ENCODE results near the gene ANKS3.
"Not testable (repeated sequence)": the region's sequence is repeated elsewhere in the genome, so short reads cannot be mapped to it uniquely, and the experiment has no call there.

Gene ANKS3

GRCh38 chr16:4747906-4748681 is 14.0 kb upstream of the ANKS3 start:
- Mint-ChIP-seq H3K4me1 (ENCODE audit: low read depth) (peaks cover 7% of the 10 kb centered on the region), H3K27me3 (peaks cover 18% of the 10 kb centered on the region), H3K27ac (no peak overlapping the region), H3K9me3 (no peaks in the 10 kb centered on the region), H3K4me3 (no peak overlapping the region), H3K36me3 (ENCODE audit: low read depth) (peaks cover 54% of the 10 kb centered on the region)
- intact Hi-C loops (cut with micrococcal nuclease): no loop called here

GRCh38 chr16:4746991-4747574 is 13.0 kb upstream of the ANKS3 start:
- H3K27me3 Mint-ChIP-seq: peaks cover 27% of the 10 kb centered on the region
- peaks cover 13% of the 10 kb centered on the region for H3K4me1 Mint-ChIP-seq (ENCODE audit: low read depth)
- peaks cover 44% of the 10 kb centered on the region for H3K36me3 Mint-ChIP-seq (ENCODE audit: low read depth)
- no peak overlapping the region for H3K27ac Mint-ChIP-seq
- H3K4me3 Mint-ChIP-seq: no peak overlapping the region
- H3K9me3 Mint-ChIP-seq: no peaks in the 10 kb centered on the region
- intact Hi-C loops (cut with micrococcal nuclease): no loop called here

- Mint-ChIP-seq H3K4me3 (no peak overlapping the region), H3K9me3 (no peaks in the 10 kb centered on the region), H3K27me3 (peaks cover 28% of the 10 kb centered on the region), H3K36me3 (ENCODE audit: low read depth) (peaks cover 35% of the 10 kb centered on the region), H3K27ac (no peak overlapping the region), H3K4me1 (ENCODE audit: low read depth) (peaks cover 13% of the 10 kb centered on the region)
- intact Hi-C loops (cut with micrococcal nuclease): no loop called here
These were observed 12.1 kb upstream of the ANKS3 start for GRCh38 chr16:4746215-4746614.

- Mint-ChIP-seq H3K9me3 (no peaks in the 10 kb centered on the region), H3K27ac (no peak overlapping the region), H3K27me3 (peaks cover 28% of the 10 kb centered on the region), H3K36me3 (ENCODE audit: low read depth) (peaks cover 25% of the 10 kb centered on the region), H3K4me1 (ENCODE audit: low read depth) (peaks cover 13% of the 10 kb centered on the region), H3K4me3 (no peak overlapping the region)
- intact Hi-C loops (cut with micrococcal nuclease): no loop called here
These were observed 11.2 kb upstream of the ANKS3 start for GRCh38 chr16:4745274-4745569.

- no peak overlapping the region for H3K4me3 Mint-ChIP-seq
- H3K9me3 Mint-ChIP-seq: no peaks in the 10 kb centered on the region
- peaks cover 20% of the 10 kb centered on the region for H3K36me3 Mint-ChIP-seq (ENCODE audit: low read depth)
- H3K27ac Mint-ChIP-seq: no peak overlapping the region
- intact Hi-C loops (cut with micrococcal nuclease): no loop called here
- peaks cover 28% of the 10 kb centered on the region for H3K27me3 Mint-ChIP-seq
- peaks cover 13% of the 10 kb centered on the region for H3K4me1 Mint-ChIP-seq (ENCODE audit: low read depth)
These were observed 10.6 kb upstream of the ANKS3 start for GRCh38 chr16:4744555-4745273.

GRCh38 chr16:4743226-4743878 is 9.3 kb upstream of the ANKS3 start:
- H3K27ac Mint-ChIP-seq: no peak overlapping the region
- peaks cover 7% of the 10 kb centered on the region for H3K36me3 Mint-ChIP-seq (ENCODE audit: low read depth)
- H3K4me3 Mint-ChIP-seq: peak overlapping the region; percentile 46
- H3K4me1 Mint-ChIP-seq (ENCODE audit: low read depth): peaks cover 13% of the 10 kb centered on the region
- no peaks in the 10 kb centered on the region for H3K9me3 Mint-ChIP-seq
- H3K27me3 Mint-ChIP-seq: peaks cover 28% of the 10 kb centered on the region
- intact Hi-C loops (cut with micrococcal nuclease): no loop called here

GRCh38 chr16:4738370-4738769 is 4.3 kb upstream of the ANKS3 start:
- H3K9me3 Mint-ChIP-seq; H3K4me3 Mint-ChIP-seq; H3K27ac Mint-ChIP-seq; intact Hi-C loops (cut with micrococcal nuclease): not testable (repeated sequence)
- Mint-ChIP-seq H3K27me3 (peaks cover 13% of the 10 kb centered on the region), H3K4me1 (ENCODE audit: low read depth) (peaks cover 18% of the 10 kb centered on the region), H3K36me3 (ENCODE audit: low read depth) (peaks cover 13% of the 10 kb centered on the region)

- Mint-ChIP-seq H3K9me3 (no peaks in the 10 kb centered on the region), H3K4me1 (ENCODE audit: low read depth) (peaks cover 15% of the 10 kb centered on the region), H3K27me3 (peaks cover 6% of the 10 kb centered on the region), H3K4me3 (no peak overlapping the region), H3K36me3 (ENCODE audit: low read depth) (peaks cover 13% of the 10 kb centered on the region), H3K27ac (no peak overlapping the region)
- intact Hi-C loops (cut with micrococcal nuclease): no loop called here
These were observed 3.5 kb upstream of the ANKS3 start for GRCh38 chr16:4737545-4737944.

GRCh38 chr16:4736546-4736945 is 2.5 kb upstream of the ANKS3 start:
- Mint-ChIP-seq H3K27me3 (no peaks in the 10 kb centered on the region), H3K4me3 (no peak overlapping the region), H3K9me3 (no peaks in the 10 kb centered on the region), H3K27ac (no peak overlapping the region), H3K36me3 (ENCODE audit: low read depth) (peaks cover 13% of the 10 kb centered on the region), H3K4me1 (ENCODE audit: low read depth) (peaks cover 20% of the 10 kb centered on the region)
- intact Hi-C loops (cut with micrococcal nuclease): no loop called here

GRCh38 chr16:4734730-4735535 is 862 bp upstream of the ANKS3 start:
- Mint-ChIP-seq H3K27ac (peak overlapping the region; percentile 91), H3K4me1 (ENCODE audit: low read depth) (peaks cover 20% of the 10 kb centered on the region), H3K9me3 (no peaks in the 10 kb centered on the region), H3K36me3 (ENCODE audit: low read depth) (peaks cover 17% of the 10 kb centered on the region), H3K4me3 (peak overlapping the region; percentile 99), H3K27me3 (no peaks in the 10 kb centered on the region)
- intact Hi-C loops (cut with micrococcal nuclease): loop anchor here (1.0 to 2.0 kb wide), 3 partner anchors 33 to 68 kb away; partner anchors contain the start of genes NUDT16L1 and ROGDI

- Mint-ChIP-seq H3K9me3 (no peaks in the 10 kb centered on the region), H3K27ac (peak overlapping the region; percentile 91), H3K4me3 (peak overlapping the region; percentile 99), H3K4me1 (ENCODE audit: low read depth) (peaks cover 20% of the 10 kb centered on the region), H3K27me3 (no peaks in the 10 kb centered on the region), H3K36me3 (ENCODE audit: low read depth) (peaks cover 30% of the 10 kb centered on the region)
- intact Hi-C loops (cut with micrococcal nuclease): loop anchor here (1.0 to 2.0 kb wide), 3 partner anchors 35 to 69 kb away; partner anchors contain the start of genes NUDT16L1 and ROGDI
These were observed 366 bp downstream of the ANKS3 start for GRCh38 chr16:4733747-4734062.

GRCh38 chr16:4733211-4733742 is 794 bp downstream of the ANKS3 start:
- intact Hi-C loops (cut with micrococcal nuclease): no loop called here
- Mint-ChIP-seq H3K4me3 (peak overlapping the region; percentile 99), H3K4me1 (ENCODE audit: low read depth) (peaks cover 20% of the 10 kb centered on the region), H3K36me3 (ENCODE audit: low read depth) (peaks cover 34% of the 10 kb centered on the region), H3K9me3 (no peaks in the 10 kb centered on the region), H3K27me3 (no peaks in the 10 kb centered on the region), H3K27ac (peak overlapping the region; percentile 91)

- Mint-ChIP-seq H3K36me3 (ENCODE audit: low read depth) (peaks cover 59% of the 10 kb centered on the region), H3K4me3 (no peak overlapping the region), H3K27me3 (no peaks in the 10 kb centered on the region), H3K27ac (no peak overlapping the region), H3K9me3 (no peaks in the 10 kb centered on the region), H3K4me1 (ENCODE audit: low read depth) (peaks cover 18% of the 10 kb centered on the region)
- intact Hi-C loops (cut with micrococcal nuclease): no loop called here
These were observed 4.2 kb downstream of the ANKS3 start for GRCh38 chr16:4729876-4730275.

Measured in dendritic cell treated with granulocyte-macrophage colony-stimulating factor and Interleukin-4, amounts not matched to agents 40 ng/mL and 50 ng/mL, for 4 days (primary cell).